Endothelial cell of umbilical vein (primary cell): ENCODE data around the gene SFTPB. TPM values are rescaled to one million over a fixed set of nuclear protein-coding genes. Genes with fewer than 3 reads are reported as not detected.

ENCODE experiments used
- BruUV-seq: library from RNA; stranded (reverse); fragments of 400-500 nt; replicated peaks from 2 replicates; lab custom pipeline; 2021; lab: Mats Ljungman, UMichigan
- CTCF ChIA-PET: fragments of 300-600, 350-600 bp; sonication (Branson Sonifier 250); formaldehyde crosslinking; loops from one replicate; lab custom pipeline; 2021; ENCODE audit warnings: antibody characterized with exemption, inconsistent platforms; lab: Charles Lee
- POLR2A ChIA-PET: fragments of 300-600, 350-600 bp; sonication (Branson Sonifier 250); formaldehyde crosslinking; loops from one replicate; lab custom pipeline; 2021; ENCODE audit warnings: antibody characterized with exemption, inconsistent platforms; lab: Charles Lee
- DNase-seq: peaks from one replicate; pipeline ENCODE4 v3.0.0-alpha.2; 2011; ENCODE audit warnings: low read depth, low spot score
- FAIRE-seq: peaks from 2 replicates; lab custom pipeline; 2011; peaks lifted over from hg19 to GRCh38; lab: Jason Lieb, UNC
- H2AFZ ChIP-seq: 2 replicates; pipeline ENCODE4 v1.6.0; 2012; ENCODE audit warnings: low read depth, low read length, control low read depth, inconsistent platforms
- H3K27ac ChIP-seq: 2 replicates; pipeline ENCODE4 v1.5.1; 2011; ENCODE audit warnings: low read depth, mild to moderate bottlenecking, control low read depth, low read length, moderate library complexity; ENCODE audit not compliant: insufficient read depth
- H3K27me3 ChIP-seq, 2 experiments: 2 replicates each; pipeline versions ENCODE4 v1.6.0 to v1.6.1; 2011; ENCODE audit warnings: low read length in 2 of 2, mixed read lengths in 1 of 2; ENCODE audit not compliant: control insufficient read depth in 2 of 2, insufficient read depth in 2 of 2
- H3K36me3 ChIP-seq, 2 experiments: 2 replicates in 1 of 2; 3 replicates in 1 of 2; pipeline ENCODE4 v1.5.1; 2011; ENCODE audit warnings: low read length in 2 of 2, mild to moderate bottlenecking in 1 of 2, moderate library complexity in 1 of 2; ENCODE audit not compliant: control insufficient read depth in 2 of 2, insufficient read depth in 2 of 2; ENCODE audit errors: extremely low read depth in 1 of 2
- H3K4me1 ChIP-seq: 3 replicates; pipeline ENCODE4 v1.5.1; 2011; ENCODE audit warnings: mild to moderate bottlenecking, low read length; ENCODE audit not compliant: control insufficient read depth, insufficient read depth; ENCODE audit errors: extremely low read depth
- H3K4me2 ChIP-seq: 2 replicates; pipeline ENCODE4 v1.6.1; 2011; ENCODE audit warnings: low read length, control low read depth, mixed read lengths; ENCODE audit not compliant: insufficient read depth
- H3K4me3 ChIP-seq, 3 experiments: fragments of 200-600 bp in 1 of 3; sonication (generic), shearing (Covaris generic) in 1 of 3; replicated peaks in 1 of 3; 2 replicates each; pipeline ENCODE4 v1.5.1; 2011 to 2016; ENCODE audit warnings: control low read depth in 3 of 3, low read length in 3 of 3, mild to moderate bottlenecking in 2 of 3, inconsistent platforms in 1 of 3, low read depth in 1 of 3, moderate library complexity in 1 of 3; ENCODE audit not compliant: insufficient read depth in 1 of 3
- H3K79me2 ChIP-seq: 2 replicates; pipeline ENCODE4 v1.6.0; 2012; ENCODE audit warnings: low read length, inconsistent platforms; ENCODE audit not compliant: control insufficient read depth, insufficient read depth
- H3K9ac ChIP-seq: replicated peaks from 2 replicates; pipeline ENCODE3; 2011; ENCODE audit warnings: low read length, control low read depth; ENCODE audit not compliant: insufficient read depth; ENCODE audit errors: extremely low read depth
- H3K9me1 ChIP-seq: replicated peaks from 3 replicates; pipeline ENCODE4 v1.6.0; 2011; ENCODE audit warnings: mild to moderate bottlenecking, low read length; ENCODE audit not compliant: control insufficient read depth, insufficient read depth; ENCODE audit errors: extremely low read depth
- H3K9me3 ChIP-seq: replicated peaks from 2 replicates; pipeline ENCODE4 v1.5.1; 2012; ENCODE audit warnings: low read length, inconsistent platforms; ENCODE audit not compliant: control insufficient read depth, insufficient read depth
- H4K20me1 ChIP-seq: replicated peaks from 2 replicates; pipeline ENCODE3; 2011; ENCODE audit warnings: mild to moderate bottlenecking, low read length; ENCODE audit not compliant: control insufficient read depth, insufficient read depth; ENCODE audit errors: extremely low read depth
- CTCF ChIP-seq, 2 donors: IDR thresholded peaks; 1 replicate in 1 of 2; 2 replicates in 1 of 2; pipeline ENCODE4 v1.5.1; 2011; ENCODE audit warnings: low read length in 2 of 2, mild to moderate bottlenecking in 2 of 2, moderate library complexity in 2 of 2, control low read depth in 1 of 2, inconsistent platforms in 1 of 2, low read depth in 1 of 2; ENCODE audit not compliant: insufficient read depth in 1 of 2; ENCODE audit errors: extremely low read depth in 1 of 2
- EZH2 ChIP-seq: IDR thresholded peaks from 2 replicates; pipeline ENCODE4 v1.6.1; 2012; ENCODE audit warnings: borderline replicate concordance, low read depth, mild to moderate bottlenecking, moderate library complexity, low read length, inconsistent platforms; ENCODE audit not compliant: severe bottlenecking
- FOS ChIP-seq: IDR thresholded peaks from 2 replicates; pipeline ENCODE4 v1.6.1; 2011; ENCODE audit warnings: mild to moderate bottlenecking, low read length, moderate library complexity, borderline replicate concordance; ENCODE audit not compliant: insufficient read depth
- GATA2 ChIP-seq: IDR thresholded peaks from 2 replicates; pipeline ENCODE4 v1.7.0; 2011; ENCODE audit warnings: low read depth, mild to moderate bottlenecking, moderate library complexity, mixed read lengths, low read length; ENCODE audit not compliant: insufficient read length, insufficient read depth
- JUN ChIP-seq: IDR thresholded peaks from 2 replicates; pipeline ENCODE4 v1.6.1; 2011; ENCODE audit warnings: borderline replicate concordance, low read depth; ENCODE audit not compliant: insufficient read length, insufficient read depth
- MAX ChIP-seq: IDR thresholded peaks from 2 replicates; pipeline ENCODE4 v1.6.1; 2011; ENCODE audit not compliant: insufficient read depth, insufficient read length
- MYC ChIP-seq: IDR thresholded peaks from one replicate; pipeline ENCODE4 v1.6.1; 2011; ENCODE audit warnings: mild to moderate bottlenecking, low read depth, low read length
- POLR2A ChIP-seq: IDR thresholded peaks from 2 replicates; pipeline ENCODE4 v1.6.1; 2012; ENCODE audit warnings: low read depth, mild to moderate bottlenecking, control low read depth, low read length
- POLR2AphosphoS5 ChIP-seq: IDR thresholded peaks from 2 replicates; pipeline ENCODE4 v1.6.1; 2012; ENCODE audit warnings: low read depth, mild to moderate bottlenecking, control low read depth, low read length, moderate library complexity; ENCODE audit not compliant: insufficient read depth
- dilution Hi-C: fragments of 300-500 bp; cut with MboI; formaldehyde crosslinking; loops from one replicate; pipeline ENCODE4 v1.15.0; 2019; ENCODE audit warnings: low sequenced_read_pairs; ENCODE audit not compliant: extremely low pct_ligation_motif_present
- intact Hi-C: fragments of 100-400 bp; cut with micrococcal nuclease; formaldehyde crosslinking; loops from one replicate; pipeline ENCODE4 v1.10.0; 2022
- polyA plus RNA-seq, 4 experiments: library from polyadenylated mRNA; depleted of rRNA in 3 of 4; stranded (reverse) in 3 of 4; unstranded in 1 of 4; fragments of >200 nt; gene quantifications; 2 replicates each; pipeline versions ENCODE4 v1.2.1 to v1.2.3, GENCODE V29; 2011 to 2012; ENCODE audit warnings: missing spikeins in 1 of 4
- total RNA-seq: library from RNA; stranded (reverse); gene quantifications from 2 replicates; pipeline ENCODE4 v1.2.3, GENCODE V29; 2021

The SFTPB gene
- total and polyA plus RNA-seq, 2 donors (not counting 3 experiments of a cell fraction or from before 2014, with no cell fraction given), result not detected

- Histone ChIP-seq H2AFZ (no peak overlapping the region), H3K9ac (no peak overlapping the region), H3K79me2 (no peaks in the 10 kb centered on the region), H3K9me3 (no peaks in the 10 kb centered on the region), H3K27me3 (no peaks in the 10 kb centered on the region), H3K27ac (no peak overlapping the region), H4K20me1 (no peaks in the 10 kb centered on the region), H3K4me1 (peaks cover 16% of the 10 kb centered on the region), H3K4me3 (no peak overlapping the region), H3K36me3 (peaks cover 26 to 39% of the 10 kb centered on the region in 2 experiments), H3K4me2 (no peak overlapping the region), H3K9me1 (no peaks in the 10 kb centered on the region)
- TF ChIP-seq POLR2A (no peak), CTCF (IDR thresholded peaks at IDR 0.05; ENCODE audit: extremely low read depth in 1 of 2, insufficient read depth in 1 of 2, low read depth in 1 of 2, low read length in 2 of 2) (no peak), POLR2AphosphoS5 (no peak), FOS (no peak)
- ChIA-PET CTCF (interaction anchor here (0.8 to 3.4 kb wide), 4 partner anchors 9 to 62 kb away, joined by 3 to 14 read pairs (median 6); no protein-coding TSS in a partner anchor), POLR2A (no interaction called here)
- no peak for FAIRE-seq
- no TSS peak for BruUV-seq
- intact Hi-C loops, result loop anchor here (5.0 to 10.0 kb wide), 2 partner anchors 81 to 479 kb away; no protein-coding TSS in a partner anchor
- DNase-seq, result no peak
- dilution Hi-C loops, result no loop called here
These were observed 21.8 kb downstream of the SFTPB start for GRCh38 chr2:85646166-85646565.

GRCh38 chr2:85644909-85645308 is 23.1 kb downstream of the SFTPB start:
- no peak for DNase-seq
- peaks cover 16% of the 10 kb centered on the region for H3K4me1 ChIP-seq
- no peaks in the 10 kb centered on the region for H3K9me1 ChIP-seq
- dilution Hi-C loops, result no loop called here
- ChIA-PET CTCF (interaction anchor here (0.9 to 3.4 kb wide), 4 partner anchors 8 to 183 kb away, joined by 3 to 14 read pairs (median 3); no protein-coding TSS in a partner anchor), POLR2A (no interaction called here)
- intact Hi-C loops, result loop anchor here (5.0 to 10.0 kb wide), 2 partner anchors 82 to 480 kb away; no protein-coding TSS in a partner anchor
- H2AFZ ChIP-seq, result no peak overlapping the region
- H3K36me3 ChIP-seq, result peaks cover 32 to 41% of the 10 kb centered on the region in 2 experiments
- TF ChIP-seq MAX (no peak), POLR2A (no peak), JUN (no peak), POLR2AphosphoS5 (no peak), FOS (no peak), GATA2 (no peak), MYC (no peak), CTCF (IDR thresholded peaks at IDR 0.05; ENCODE audit: extremely low read depth in 1 of 2, insufficient read depth in 1 of 2, low read depth in 1 of 2, low read length in 2 of 2) (no peak), EZH2 (no peak)
- BruUV-seq, result no TSS peak
- H3K27ac ChIP-seq, result no peak overlapping the region
- no peak overlapping the region for H3K4me3 ChIP-seq
- H3K4me2 ChIP-seq, result no peak overlapping the region
- no peaks in the 10 kb centered on the region for H4K20me1 ChIP-seq
- no peak overlapping the region for H3K9ac ChIP-seq
- H3K79me2 ChIP-seq, result no peaks in the 10 kb centered on the region
- no peaks in the 10 kb centered on the region for H3K9me3 ChIP-seq
- FAIRE-seq, result no peak
- no peaks in the 10 kb centered on the region for H3K27me3 ChIP-seq
